Neural crest cell (in vitro differentiated cells): ENCODE measurements around the gene SCAI. TPM values are rescaled to one million over a fixed set of nuclear protein-coding genes. Genes with fewer than 3 reads are reported as not detected.
"Not testable (repeated sequence)": the region's sequence is repeated elsewhere in the genome, so short reads cannot be mapped to it uniquely, and the experiment has no call there.

ENCODE experiments used
- DNase-seq: peaks from one replicate; pipeline ENCODE4 v3.0.0; 2021; ENCODE audit warnings: low read depth, mixed read lengths, low spot score
- H3K27ac Mint-ChIP-seq: one replicate; pipeline ENCODE4 v1.8.0; 2021; ENCODE audit warnings: mild to moderate bottlenecking, mixed read lengths; ENCODE audit not compliant: unreplicated experiment
- H3K27me3 Mint-ChIP-seq: 2 replicates; pipeline ENCODE4 v1.8.0; 2021; ENCODE audit warnings: low read depth, mild to moderate bottlenecking, mixed read lengths
- H3K36me3 Mint-ChIP-seq: 2 replicates; pipeline ENCODE4 v1.8.0; 2021; ENCODE audit warnings: low read depth, mild to moderate bottlenecking, mixed read lengths
- H3K4me1 Mint-ChIP-seq: 2 replicates; pipeline ENCODE4 v1.8.0; 2021; ENCODE audit warnings: mixed read lengths
- H3K4me3 Mint-ChIP-seq: one replicate; pipeline ENCODE4 v1.8.0; 2021; ENCODE audit warnings: mild to moderate bottlenecking, mixed read lengths
- H3K9me3 Mint-ChIP-seq: 2 replicates; pipeline ENCODE4 v1.8.0; 2021; ENCODE audit warnings: mixed read lengths
- total RNA-seq: library from RNA; stranded (reverse); gene quantifications from 2 replicates; pipeline ENCODE4 v1.2.1, GENCODE V29; 2021
- TF ChIP-seq, protein P1 (sequence below): fragments of 200-600 bp; sonication (generic); conservative IDR thresholded peaks from 2 replicates; pipeline ENCODE4 v1.5.0; 2021; ENCODE audit warnings: antibody characterized with exemption, mild to moderate bottlenecking

The SCAI gene
- total RNA-seq, 1 donor from 2014 or later: 13.1 TPM

DNA sequence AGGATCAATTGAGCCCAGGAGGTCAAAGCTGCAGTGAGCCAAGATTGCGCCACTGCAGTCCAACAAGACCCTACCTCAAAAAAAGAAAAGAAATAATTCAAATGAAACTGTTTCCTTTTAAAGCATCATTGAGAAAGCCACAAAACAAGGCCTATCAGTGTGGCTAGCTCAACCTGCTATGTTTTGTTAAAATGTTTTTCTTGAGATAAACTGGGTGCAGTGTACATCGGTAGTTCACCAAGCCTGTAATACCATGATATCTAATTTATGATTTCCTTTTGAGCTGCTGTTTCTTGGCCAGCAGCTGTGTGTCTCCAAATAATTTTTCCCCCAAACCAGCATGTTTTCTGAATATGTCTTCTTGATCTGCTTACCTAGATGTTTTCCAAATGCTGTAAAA, 105.2 kb downstream of the SCAI start:
- Mint-ChIP-seq H3K36me3 (peaks cover 4% of the 10 kb centered on the region), H3K27ac (no peak overlapping the region), H3K27me3 (no peaks in the 10 kb centered on the region), H3K4me1 (no peaks in the 10 kb centered on the region), H3K9me3 (no peaks in the 10 kb centered on the region), H3K4me3 (no peak overlapping the region)
- TF ChIP-seq, protein P1, sequence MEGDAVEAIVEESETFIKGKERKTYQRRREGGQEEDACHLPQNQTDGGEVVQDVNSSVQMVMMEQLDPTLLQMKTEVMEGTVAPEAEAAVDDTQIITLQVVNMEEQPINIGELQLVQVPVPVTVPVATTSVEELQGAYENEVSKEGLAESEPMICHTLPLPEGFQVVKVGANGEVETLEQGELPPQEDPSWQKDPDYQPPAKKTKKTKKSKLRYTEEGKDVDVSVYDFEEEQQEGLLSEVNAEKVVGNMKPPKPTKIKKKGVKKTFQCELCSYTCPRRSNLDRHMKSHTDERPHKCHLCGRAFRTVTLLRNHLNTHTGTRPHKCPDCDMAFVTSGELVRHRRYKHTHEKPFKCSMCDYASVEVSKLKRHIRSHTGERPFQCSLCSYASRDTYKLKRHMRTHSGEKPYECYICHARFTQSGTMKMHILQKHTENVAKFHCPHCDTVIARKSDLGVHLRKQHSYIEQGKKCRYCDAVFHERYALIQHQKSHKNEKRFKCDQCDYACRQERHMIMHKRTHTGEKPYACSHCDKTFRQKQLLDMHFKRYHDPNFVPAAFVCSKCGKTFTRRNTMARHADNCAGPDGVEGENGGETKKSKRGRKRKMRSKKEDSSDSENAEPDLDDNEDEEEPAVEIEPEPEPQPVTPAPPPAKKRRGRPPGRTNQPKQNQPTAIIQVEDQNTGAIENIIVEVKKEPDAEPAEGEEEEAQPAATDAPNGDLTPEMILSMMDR: no peak
- no peak for DNase-seq

DNA sequence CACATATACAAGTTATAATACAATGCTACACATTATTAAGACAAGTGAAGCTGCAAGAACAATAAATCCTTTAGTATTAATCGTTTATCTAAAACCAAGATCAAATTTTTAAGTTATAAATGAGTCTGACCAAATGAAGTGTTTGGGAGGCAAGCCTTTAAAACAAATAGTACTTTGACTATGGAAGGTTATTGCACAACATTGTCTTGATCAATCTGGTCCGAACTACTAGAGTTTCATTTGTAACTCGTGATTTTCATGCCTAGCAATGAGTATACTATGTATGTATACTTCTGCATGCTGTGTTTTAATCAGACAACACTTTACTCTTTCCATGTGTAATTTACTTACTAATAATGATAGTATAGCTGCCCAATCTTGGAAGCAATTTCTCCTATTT, 115.3 kb downstream of the SCAI start:
- no peak for DNase-seq
- Mint-ChIP-seq H3K4me3 (no peak overlapping the region), H3K27me3 (no peaks in the 10 kb centered on the region), H3K36me3 (peaks cover 8% of the 10 kb centered on the region), H3K9me3 (no peaks in the 10 kb centered on the region), H3K4me1 (no peaks in the 10 kb centered on the region), H3K27ac (no peak overlapping the region)
- TF ChIP-seq, protein P1: no peak

DNA sequence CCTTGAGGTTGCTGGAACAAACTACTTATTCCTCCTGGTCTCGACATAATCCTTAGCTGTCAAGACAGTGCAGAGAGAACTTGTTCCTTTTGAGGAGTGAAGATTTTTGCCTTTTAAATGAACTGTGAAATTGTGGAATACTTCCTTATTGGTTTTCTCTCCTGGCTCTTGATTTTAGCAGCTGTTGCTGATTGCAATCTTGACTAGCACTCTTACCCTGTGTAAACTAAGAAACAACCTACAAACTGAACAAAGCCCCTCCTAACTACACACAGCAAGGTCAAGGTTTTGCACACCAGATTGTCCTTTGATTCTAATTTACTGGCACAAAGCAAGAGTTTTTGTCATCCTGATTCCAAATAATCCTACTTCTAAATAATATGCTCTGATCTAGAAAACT, 118.4 kb downstream of the SCAI start:
- no peaks in the 10 kb centered on the region for H3K27me3 Mint-ChIP-seq
- no peaks in the 10 kb centered on the region for H3K4me1 Mint-ChIP-seq
- H3K4me3 Mint-ChIP-seq: no peak overlapping the region
- DNase-seq: no peak
- peaks cover 18% of the 10 kb centered on the region for H3K36me3 Mint-ChIP-seq
- H3K27ac Mint-ChIP-seq: no peak overlapping the region
- H3K9me3 Mint-ChIP-seq: peaks cover 4% of the 10 kb centered on the region
- TF ChIP-seq, protein P1: no peak

DNA sequence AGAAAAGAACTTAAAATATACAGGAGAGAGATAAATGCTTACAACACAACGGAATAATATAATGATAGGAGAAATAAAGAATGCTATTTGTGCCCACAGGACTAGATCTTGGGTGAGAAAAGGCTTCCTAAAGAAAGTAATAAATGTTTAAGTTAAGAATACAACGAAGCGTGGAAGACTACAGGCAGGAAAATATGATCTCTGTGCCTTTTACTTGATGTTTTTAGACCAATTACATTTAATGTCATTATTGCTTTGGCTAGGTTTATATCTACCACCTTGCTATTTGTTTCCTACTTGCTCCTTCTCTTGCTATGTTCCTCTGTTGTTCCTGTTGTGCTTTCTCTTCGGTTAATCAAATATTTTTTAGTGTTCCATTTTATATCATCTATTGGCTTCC, 122.3 kb downstream of the SCAI start:
- Mint-ChIP-seq H3K27ac (no peak overlapping the region), H3K36me3 (peaks cover 16% of the 10 kb centered on the region), H3K4me1 (no peaks in the 10 kb centered on the region), H3K4me3 (no peak overlapping the region), H3K9me3 (peaks cover 4% of the 10 kb centered on the region), H3K27me3 (no peaks in the 10 kb centered on the region)
- DNase-seq: no peak
- TF ChIP-seq, protein P1: no peak

DNA sequence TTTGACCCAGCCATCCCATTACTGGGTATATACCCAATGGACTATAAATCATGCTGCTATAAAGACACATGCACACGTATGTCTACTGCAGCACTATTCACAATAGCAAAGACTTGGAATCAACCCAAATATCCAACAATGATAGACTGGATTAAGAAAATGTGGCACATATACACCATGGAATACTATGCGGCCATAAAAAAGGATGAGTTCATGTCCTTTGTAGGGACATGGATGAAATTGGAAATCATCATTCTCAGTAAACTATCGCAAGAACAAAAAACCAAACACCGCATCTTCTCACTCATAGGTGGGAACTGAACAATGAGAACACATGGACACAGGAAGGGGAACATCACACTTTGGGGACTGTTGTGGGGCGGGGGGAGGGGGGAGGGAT, 127.7 kb downstream of the SCAI start:
- not testable (repeated sequence) for H3K27ac Mint-ChIP-seq, H3K27me3 Mint-ChIP-seq, DNase-seq, H3K4me1 Mint-ChIP-seq, H3K4me3 Mint-ChIP-seq, H3K9me3 Mint-ChIP-seq
- H3K36me3 Mint-ChIP-seq: peaks cover 12% of the 10 kb centered on the region

DNA sequence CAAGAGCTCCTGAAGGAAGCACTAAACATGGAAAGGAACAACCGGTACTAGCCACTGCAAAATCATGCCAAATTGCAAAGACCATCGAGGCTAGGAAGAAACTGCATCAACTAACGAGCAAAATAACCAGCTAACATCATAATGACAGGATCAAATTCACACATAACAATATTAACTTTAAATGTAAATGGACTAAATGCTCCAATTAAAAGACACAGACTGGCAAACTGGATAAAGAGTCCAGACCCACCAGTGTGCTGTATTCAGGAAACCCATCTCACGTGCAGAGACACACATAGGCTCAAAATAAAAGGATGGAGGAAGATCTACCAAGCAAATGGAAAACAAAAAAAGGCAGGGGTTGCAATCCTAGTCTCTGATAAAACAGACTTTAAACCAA, 131.3 kb downstream of the SCAI start:
- H3K4me3 Mint-ChIP-seq, H3K27me3 Mint-ChIP-seq, H3K9me3 Mint-ChIP-seq, DNase-seq, H3K27ac Mint-ChIP-seq, H3K4me1 Mint-ChIP-seq: not testable (repeated sequence)
- peaks cover 25% of the 10 kb centered on the region for H3K36me3 Mint-ChIP-seq

DNA sequence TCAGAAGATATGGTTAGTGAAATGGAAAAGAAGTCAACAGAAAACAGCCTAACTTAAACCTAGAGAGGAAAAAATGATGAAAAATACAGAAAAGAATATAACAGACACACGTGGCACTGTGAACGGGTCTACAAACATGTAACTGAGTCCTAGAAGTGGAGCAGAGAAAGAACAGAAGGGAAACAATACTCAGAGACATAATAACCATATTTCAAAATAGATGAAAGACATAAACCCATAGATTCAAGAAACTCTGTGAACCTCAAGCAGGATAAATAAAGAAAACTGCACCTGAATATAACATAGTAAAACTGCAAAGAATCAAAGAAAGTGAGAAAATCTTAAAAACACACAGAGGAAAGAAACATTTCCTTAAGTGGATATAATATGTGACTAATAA, 134.7 kb downstream of the SCAI start:
- no peak overlapping the region for H3K27ac Mint-ChIP-seq
- TF ChIP-seq, protein P1: no peak
- no peak for DNase-seq
- no peaks in the 10 kb centered on the region for H3K27me3 Mint-ChIP-seq
- peaks cover 25% of the 10 kb centered on the region for H3K36me3 Mint-ChIP-seq
- H3K9me3 Mint-ChIP-seq: peaks cover 2% of the 10 kb centered on the region
- no peaks in the 10 kb centered on the region for H3K4me1 Mint-ChIP-seq
- no peak overlapping the region for H3K4me3 Mint-ChIP-seq
